ENCODE measurements around the gene DHX40. TPM values are rescaled to one million over a fixed set of nuclear protein-coding genes. Genes with fewer than 3 reads are reported as not detected.

DHX40 gene
- total and polyA plus RNA-seq, 2 of the 13 experiments (the other 11 are each of a cell fraction or from before 2014, with no cell fraction given) = 22.2 to 37.0 TPM

DNA sequence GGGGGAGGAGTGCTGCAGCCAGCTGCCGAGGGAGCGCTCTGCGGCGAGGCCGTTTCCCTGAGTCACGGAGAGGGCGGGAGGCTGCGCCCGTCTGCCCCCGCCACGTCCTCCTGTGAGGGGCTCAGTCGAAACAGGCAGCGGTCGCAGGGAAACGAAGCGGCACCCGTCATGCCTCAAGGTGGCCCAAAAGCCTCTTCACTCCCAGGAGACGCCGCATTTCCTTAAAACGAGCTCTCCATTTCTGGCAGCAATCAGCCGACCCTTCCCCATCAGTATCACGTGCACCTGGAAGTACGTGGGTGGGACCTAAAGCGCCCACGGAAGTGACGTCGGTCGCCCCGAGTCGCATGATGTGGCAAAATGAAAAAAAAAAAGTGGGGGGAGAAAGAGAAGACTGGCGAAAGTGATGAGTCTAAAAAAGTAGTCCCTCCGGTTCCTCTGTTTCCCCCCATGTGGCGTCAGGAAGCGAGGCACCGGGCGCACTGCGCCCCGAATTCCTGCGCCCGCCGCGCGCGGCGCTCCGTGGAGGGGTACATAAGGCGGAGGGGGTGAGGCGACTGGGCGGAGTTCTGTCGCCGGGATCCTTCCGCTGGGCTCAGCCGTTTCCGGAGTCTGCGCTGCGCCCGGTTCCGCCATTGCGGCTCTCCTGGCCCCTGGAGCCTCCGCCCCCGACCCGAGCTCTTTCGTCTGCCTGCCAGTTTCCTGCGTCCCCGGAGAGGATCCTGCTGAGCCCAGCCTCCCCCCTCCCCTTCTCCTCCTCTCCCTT is 54.1 kb downstream of the DHX40 start, which contains the start of gene CLTC (continued):
- TF ChIP-seq HMGA1 (CRISPR knock-in tag; conservative IDR thresholded peaks at IDR 0.05) (no peak), MXI1 (IDR thresholded peaks at IDR 0.05; ENCODE audit: borderline replicate concordance, low read depth, low read length) (peak; percentile 74; the same call in 2 of the 3 replicates), ZNF605 (CRISPR knock-in tag; IDR thresholded peaks at IDR 0.05) (peak; percentile 99), NFIB (CRISPR knock-in tag; IDR thresholded peaks at IDR 0.05; ENCODE audit: borderline replicate concordance) (no peak), REL (CRISPR knock-in tag; conservative IDR thresholded peaks at IDR 0.05) (peak; percentile 85; the same call in 1 of the 2 replicates), FOSL1 (CRISPR knock-in tag; IDR thresholded peaks at IDR 0.05; ENCODE audit: borderline replicate concordance) (peak; percentile 14; the same call in 1 of the 2 replicates), PTBP1 (IDR thresholded peaks at IDR 0.05; ENCODE audit: low read depth, low read length, poor library complexity, severe bottlenecking) (peak; percentile 95), ZC3H13 (CRISPR knock-in tag; IDR thresholded peaks at IDR 0.05) (peak; percentile 96), ASH2L (IDR thresholded peaks at IDR 0.05; ENCODE audit: insufficient read length, low read depth, low read length) (peak; percentile 98), AKAP8 (CRISPR knock-in tag; IDR thresholded peaks at IDR 0.05) (peak; percentile 39; the same call in 1 of the 2 replicates)
- TF ChIP-seq, protein P1, sequence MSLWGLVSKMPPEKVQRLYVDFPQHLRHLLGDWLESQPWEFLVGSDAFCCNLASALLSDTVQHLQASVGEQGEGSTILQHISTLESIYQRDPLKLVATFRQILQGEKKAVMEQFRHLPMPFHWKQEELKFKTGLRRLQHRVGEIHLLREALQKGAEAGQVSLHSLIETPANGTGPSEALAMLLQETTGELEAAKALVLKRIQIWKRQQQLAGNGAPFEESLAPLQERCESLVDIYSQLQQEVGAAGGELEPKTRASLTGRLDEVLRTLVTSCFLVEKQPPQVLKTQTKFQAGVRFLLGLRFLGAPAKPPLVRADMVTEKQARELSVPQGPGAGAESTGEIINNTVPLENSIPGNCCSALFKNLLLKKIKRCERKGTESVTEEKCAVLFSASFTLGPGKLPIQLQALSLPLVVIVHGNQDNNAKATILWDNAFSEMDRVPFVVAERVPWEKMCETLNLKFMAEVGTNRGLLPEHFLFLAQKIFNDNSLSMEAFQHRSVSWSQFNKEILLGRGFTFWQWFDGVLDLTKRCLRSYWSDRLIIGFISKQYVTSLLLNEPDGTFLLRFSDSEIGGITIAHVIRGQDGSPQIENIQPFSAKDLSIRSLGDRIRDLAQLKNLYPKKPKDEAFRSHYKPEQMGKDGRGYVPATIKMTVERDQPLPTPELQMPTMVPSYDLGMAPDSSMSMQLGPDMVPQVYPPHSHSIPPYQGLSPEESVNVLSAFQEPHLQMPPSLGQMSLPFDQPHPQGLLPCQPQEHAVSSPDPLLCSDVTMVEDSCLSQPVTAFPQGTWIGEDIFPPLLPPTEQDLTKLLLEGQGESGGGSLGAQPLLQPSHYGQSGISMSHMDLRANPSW (CRISPR knock-in tag; IDR thresholded peaks at IDR 0.05; ENCODE audit: borderline replicate concordance) = peak; percentile 77; the same call in 1 of the 2 replicates
- TF ChIP-seq, protein P2, sequence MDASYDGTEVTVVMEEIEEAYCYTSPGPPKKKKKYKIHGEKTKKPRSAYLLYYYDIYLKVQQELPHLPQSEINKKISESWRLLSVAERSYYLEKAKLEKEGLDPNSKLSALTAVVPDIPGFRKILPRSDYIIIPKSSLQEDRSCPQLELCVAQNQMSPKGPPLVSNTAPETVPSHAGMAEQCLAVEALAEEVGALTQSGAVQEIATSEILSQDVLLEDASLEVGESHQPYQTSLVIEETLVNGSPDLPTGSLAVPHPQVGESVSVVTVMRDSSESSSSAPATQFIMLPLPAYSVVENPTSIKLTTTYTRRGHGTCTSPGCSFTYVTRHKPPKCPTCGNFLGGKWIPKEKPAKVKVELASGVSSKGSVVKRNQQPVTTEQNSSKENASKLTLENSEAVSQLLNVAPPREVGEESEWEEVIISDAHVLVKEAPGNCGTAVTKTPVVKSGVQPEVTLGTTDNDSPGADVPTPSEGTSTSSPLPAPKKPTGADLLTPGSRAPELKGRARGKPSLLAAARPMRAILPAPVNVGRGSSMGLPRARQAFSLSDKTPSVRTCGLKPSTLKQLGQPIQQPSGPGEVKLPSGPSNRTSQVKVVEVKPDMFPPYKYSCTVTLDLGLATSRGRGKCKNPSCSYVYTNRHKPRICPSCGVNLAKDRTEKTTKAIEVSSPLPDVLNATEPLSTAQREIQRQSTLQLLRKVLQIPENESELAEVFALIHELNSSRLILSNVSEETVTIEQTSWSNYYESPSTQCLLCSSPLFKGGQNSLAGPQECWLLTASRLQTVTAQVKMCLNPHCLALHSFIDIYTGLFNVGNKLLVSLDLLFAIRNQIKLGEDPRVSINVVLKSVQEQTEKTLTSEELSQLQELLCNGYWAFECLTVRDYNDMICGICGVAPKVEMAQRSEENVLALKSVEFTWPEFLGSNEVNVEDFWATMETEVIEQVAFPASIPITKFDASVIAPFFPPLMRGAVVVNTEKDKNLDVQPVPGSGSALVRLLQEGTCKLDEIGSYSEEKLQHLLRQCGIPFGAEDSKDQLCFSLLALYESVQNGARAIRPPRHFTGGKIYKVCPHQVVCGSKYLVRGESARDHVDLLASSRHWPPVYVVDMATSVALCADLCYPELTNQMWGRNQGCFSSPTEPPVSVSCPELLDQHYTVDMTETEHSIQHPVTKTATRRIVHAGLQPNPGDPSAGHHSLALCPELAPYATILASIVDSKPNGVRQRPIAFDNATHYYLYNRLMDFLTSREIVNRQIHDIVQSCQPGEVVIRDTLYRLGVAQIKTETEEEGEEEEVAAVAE (CRISPR knock-in tag; IDR thresholded peaks at IDR 0.05; ENCODE audit: borderline replicate concordance) = peak; percentile 87
- TF ChIP-seq, protein P3, sequence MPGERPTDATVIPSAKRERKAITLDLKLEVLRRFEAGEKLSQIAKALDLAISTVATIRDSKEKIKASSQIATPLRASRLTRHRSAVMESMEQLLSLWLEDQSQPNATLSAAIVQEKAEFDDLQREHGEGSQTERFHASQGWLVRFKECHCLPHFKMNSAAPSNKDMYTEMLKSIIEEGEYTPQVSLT (CRISPR knock-in tag; IDR thresholded peaks at IDR 0.05; ENCODE audit: borderline replicate concordance, low read depth) = peak; percentile 39; the same call in 1 of the 2 replicates
- TF ChIP-seq, protein P4, sequence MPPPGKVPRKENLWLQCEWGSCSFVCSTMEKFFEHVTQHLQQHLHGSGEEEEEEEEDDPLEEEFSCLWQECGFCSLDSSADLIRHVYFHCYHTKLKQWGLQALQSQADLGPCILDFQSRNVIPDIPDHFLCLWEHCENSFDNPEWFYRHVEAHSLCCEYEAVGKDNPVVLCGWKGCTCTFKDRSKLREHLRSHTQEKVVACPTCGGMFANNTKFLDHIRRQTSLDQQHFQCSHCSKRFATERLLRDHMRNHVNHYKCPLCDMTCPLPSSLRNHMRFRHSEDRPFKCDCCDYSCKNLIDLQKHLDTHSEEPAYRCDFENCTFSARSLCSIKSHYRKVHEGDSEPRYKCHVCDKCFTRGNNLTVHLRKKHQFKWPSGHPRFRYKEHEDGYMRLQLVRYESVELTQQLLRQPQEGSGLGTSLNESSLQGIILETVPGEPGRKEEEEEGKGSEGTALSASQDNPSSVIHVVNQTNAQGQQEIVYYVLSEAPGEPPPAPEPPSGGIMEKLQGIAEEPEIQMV (CRISPR knock-in tag; IDR thresholded peaks at IDR 0.05; ENCODE audit: low read depth) = peak; percentile 72
- TF ChIP-seq, protein P5, sequence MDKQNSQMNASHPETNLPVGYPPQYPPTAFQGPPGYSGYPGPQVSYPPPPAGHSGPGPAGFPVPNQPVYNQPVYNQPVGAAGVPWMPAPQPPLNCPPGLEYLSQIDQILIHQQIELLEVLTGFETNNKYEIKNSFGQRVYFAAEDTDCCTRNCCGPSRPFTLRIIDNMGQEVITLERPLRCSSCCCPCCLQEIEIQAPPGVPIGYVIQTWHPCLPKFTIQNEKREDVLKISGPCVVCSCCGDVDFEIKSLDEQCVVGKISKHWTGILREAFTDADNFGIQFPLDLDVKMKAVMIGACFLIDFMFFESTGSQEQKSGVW (CRISPR knock-in tag; IDR thresholded peaks at IDR 0.05; ENCODE audit: borderline replicate concordance) = no peak
- TF ChIP-seq, protein P6, sequence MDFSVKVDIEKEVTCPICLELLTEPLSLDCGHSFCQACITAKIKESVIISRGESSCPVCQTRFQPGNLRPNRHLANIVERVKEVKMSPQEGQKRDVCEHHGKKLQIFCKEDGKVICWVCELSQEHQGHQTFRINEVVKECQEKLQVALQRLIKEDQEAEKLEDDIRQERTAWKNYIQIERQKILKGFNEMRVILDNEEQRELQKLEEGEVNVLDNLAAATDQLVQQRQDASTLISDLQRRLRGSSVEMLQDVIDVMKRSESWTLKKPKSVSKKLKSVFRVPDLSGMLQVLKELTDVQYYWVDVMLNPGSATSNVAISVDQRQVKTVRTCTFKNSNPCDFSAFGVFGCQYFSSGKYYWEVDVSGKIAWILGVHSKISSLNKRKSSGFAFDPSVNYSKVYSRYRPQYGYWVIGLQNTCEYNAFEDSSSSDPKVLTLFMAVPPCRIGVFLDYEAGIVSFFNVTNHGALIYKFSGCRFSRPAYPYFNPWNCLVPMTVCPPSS (IDR thresholded peaks at IDR 0.05) = no peak

All from HepG2 (cell line).